H1 (cell line): ENCODE results near the gene ERVMER34-1. TPM values are rescaled to one million over a fixed set of nuclear protein-coding genes. Genes with fewer than 3 reads are reported as not detected.

Source experiments
- CTCF ChIA-PET: fragments of 300-600 bp; sonication (Branson Sonifier 250); formaldehyde crosslinking; loops from one replicate; lab custom pipeline; 2021; ENCODE audit not compliant: partially characterized antibody; lab: Charles Lee
- POLR2A ChIA-PET: fragments of 300-600 bp; sonication (Branson Sonifier 250); formaldehyde crosslinking; loops from one replicate; lab custom pipeline; 2021; ENCODE audit warnings: inconsistent platforms; ENCODE audit not compliant: partially characterized antibody; lab: Charles Lee
- DNase-seq, 2 experiments: peaks; one replicate each; pipeline versions ENCODE4 v3.0.0 to v3.0.0-alpha.2; 2010 to 2022; ENCODE audit warnings: low spot score in 2 of 2, low read depth in 1 of 2, mixed read lengths in 1 of 2
- FAIRE-seq: peaks from 2 replicates; lab custom pipeline; 2011; peaks lifted over from hg19 to GRCh38; lab: Jason Lieb, UNC
- H2AFZ ChIP-seq: 2 replicates; pipeline ENCODE4 v1.8.1; 2012; ENCODE audit warnings: low read length, inconsistent platforms
- H2AK5ac ChIP-seq: 2 replicates; pipeline ENCODE4 v1.6.1; 2013; ENCODE audit warnings: low read depth, low read length
- H2BK120ac ChIP-seq: replicated peaks from 2 replicates; pipeline ENCODE3; 2013; ENCODE audit warnings: low read depth, low read length, inconsistent platforms
- H2BK12ac ChIP-seq: 2 replicates; pipeline ENCODE4 v1.6.1; 2013; ENCODE audit warnings: low read depth, low read length
- H2BK15ac ChIP-seq: 2 replicates; pipeline ENCODE4 v1.6.1; 2013; ENCODE audit warnings: low read length
- H2BK20ac ChIP-seq: 2 replicates; pipeline ENCODE4 v1.6.1; 2013; ENCODE audit warnings: low read length
- H2BK5ac ChIP-seq: 2 replicates; pipeline ENCODE4 v1.6.1; 2013; ENCODE audit warnings: low read depth, low read length
- H3K14ac ChIP-seq: 2 replicates; pipeline ENCODE4 v1.6.1; 2013; ENCODE audit warnings: inconsistent platforms; ENCODE audit not compliant: insufficient read length
- H3K18ac ChIP-seq: 2 replicates; pipeline ENCODE4 v1.6.1; 2013; ENCODE audit warnings: low read length; ENCODE audit errors: extremely low read depth
- H3K23ac ChIP-seq: 2 replicates; pipeline ENCODE4 v1.6.1; 2013; ENCODE audit warnings: inconsistent platforms; ENCODE audit not compliant: insufficient read length
- H3K23me2 ChIP-seq: 2 replicates; pipeline ENCODE4 v1.6.1; 2013; ENCODE audit warnings: low read depth, low read length
- H3K27ac ChIP-seq: 2 replicates; pipeline ENCODE4 v1.6.1; 2011; ENCODE audit warnings: low read depth, low read length, inconsistent platforms
- H3K27me3 ChIP-seq, 4 experiments: replicated peaks in 1 of 4; 1 replicate in 1 of 4; 2 replicates in 3 of 4; pipeline versions ENCODE4 v1.6.1 to v1.8.1; 2011 to 2013; ENCODE audit warnings: low read length in 3 of 4, mild to moderate bottlenecking in 3 of 4, inconsistent platforms in 2 of 4, mixed read lengths in 2 of 4, moderate library complexity in 1 of 4; ENCODE audit not compliant: control insufficient read depth in 3 of 4, insufficient read depth in 3 of 4; ENCODE audit errors: extremely low read depth in 1 of 4
- H3K36me3 ChIP-seq, 4 experiments: 2 replicates each; pipeline versions ENCODE4 v1.6.1 to v1.8.1; 2011 to 2013; ENCODE audit warnings: mild to moderate bottlenecking in 4 of 4, low read length in 3 of 4, moderate library complexity in 2 of 4, control low read depth in 1 of 4, inconsistent platforms in 1 of 4; ENCODE audit not compliant: insufficient read depth in 4 of 4, control insufficient read depth in 2 of 4
- H3K4ac ChIP-seq: replicated peaks from 2 replicates; pipeline ENCODE3; 2013; ENCODE audit warnings: low read length, low read depth, mixed read lengths, inconsistent platforms; ENCODE audit not compliant: insufficient read length
- H3K4me1 ChIP-seq, 4 experiments: replicated peaks in 1 of 4; 1 replicate in 1 of 4; 2 replicates in 3 of 4; pipeline versions ENCODE4 v1.6.1 to v1.8.1; 2011 to 2013; ENCODE audit warnings: low read length in 3 of 4, inconsistent platforms in 2 of 4, mixed read lengths in 1 of 4; ENCODE audit not compliant: insufficient read depth in 4 of 4, control insufficient read depth in 3 of 4
- H3K4me2 ChIP-seq, 2 experiments: 2 replicates each; pipeline versions ENCODE4 v1.6.1 to v1.8.1; 2011 to 2013; ENCODE audit warnings: low read depth in 2 of 2, low read length in 2 of 2, control low read depth in 1 of 2, inconsistent platforms in 1 of 2, mild to moderate bottlenecking in 1 of 2; ENCODE audit not compliant: insufficient read depth in 1 of 2
- H3K4me3 ChIP-seq, 4 experiments: fragments of 200-600, 300-600 bp in 1 of 4; sonication (generic), shearing (Covaris generic), sonication (Bioruptor Twin) in 1 of 4; 2 replicates each; pipeline versions ENCODE4 v1.5.1 to v1.8.1; 2011 to 2016; ENCODE audit warnings: low read length in 4 of 4, low read depth in 3 of 4, control low read depth in 2 of 4, inconsistent platforms in 2 of 4, mild to moderate bottlenecking in 2 of 4, mixed read lengths in 1 of 4, moderate library complexity in 1 of 4; ENCODE audit not compliant: insufficient read depth in 2 of 4; ENCODE audit errors: extremely low read depth in 1 of 4
- H3K56ac ChIP-seq: replicated peaks from 2 replicates; pipeline ENCODE3; 2013; ENCODE audit warnings: low read depth, mild to moderate bottlenecking, mixed read lengths, low read length, inconsistent platforms; ENCODE audit not compliant: insufficient read length
- H3K79me1 ChIP-seq: 2 replicates; pipeline ENCODE4 v1.6.1; 2013; ENCODE audit warnings: low read depth, low read length, control low read depth
- H3K79me2 ChIP-seq, 2 experiments: 2 replicates each; pipeline versions ENCODE4 v1.6.1 to v1.8.1; 2012 to 2013; ENCODE audit warnings: low read length in 2 of 2, mild to moderate bottlenecking in 2 of 2, inconsistent platforms in 1 of 2; ENCODE audit not compliant: insufficient read depth in 2 of 2, control insufficient read depth in 1 of 2
- H3K9ac ChIP-seq, 4 experiments: replicated peaks in 1 of 4; 1 replicate in 1 of 4; 2 replicates in 3 of 4; pipeline versions ENCODE4 v1.6.1 to v1.8.1; 2011 to 2013; ENCODE audit warnings: low read depth in 3 of 4, low read length in 3 of 4, control low read depth in 2 of 4, mild to moderate bottlenecking in 2 of 4, moderate library complexity in 2 of 4, inconsistent platforms in 1 of 4; ENCODE audit errors: extremely low read depth in 1 of 4
- H3K9me3 ChIP-seq, 2 experiments: 2 replicates each; pipeline versions ENCODE4 v1.6.1 to v1.8.1; 2012 to 2013; ENCODE audit warnings: mild to moderate bottlenecking in 2 of 2, moderate library complexity in 2 of 2, control low read depth in 1 of 2, inconsistent platforms in 1 of 2, low read depth in 1 of 2, low read length in 1 of 2, mixed read lengths in 1 of 2; ENCODE audit not compliant: insufficient read depth in 2 of 2
- H4K20me1 ChIP-seq, 2 experiments: replicated peaks in 1 of 2; 2 replicates each; pipeline versions ENCODE3 to v1.8.1; 2011 to 2013; ENCODE audit warnings: inconsistent platforms in 2 of 2, low read length in 2 of 2, mild to moderate bottlenecking in 1 of 2; ENCODE audit not compliant: insufficient read depth in 2 of 2, control insufficient read depth in 1 of 2
- H4K5ac ChIP-seq: 2 replicates; pipeline ENCODE4 v1.6.1; 2013; ENCODE audit warnings: low read length, low read depth, mixed read lengths, inconsistent platforms; ENCODE audit not compliant: insufficient read length
- H4K8ac ChIP-seq: 2 replicates; pipeline ENCODE4 v1.8.0; 2013; ENCODE audit warnings: mild to moderate bottlenecking, moderate library complexity, low read length, inconsistent platforms; ENCODE audit not compliant: insufficient read depth; ENCODE audit errors: extremely low read depth
- H4K91ac ChIP-seq: replicated peaks from 2 replicates; pipeline ENCODE3; 2013; ENCODE audit warnings: low read length, mixed read lengths, inconsistent platforms; ENCODE audit not compliant: insufficient read length
- BACH1 ChIP-seq: IDR thresholded peaks from 2 replicates; pipeline ENCODE4 v1.6.1; 2012; ENCODE audit warnings: low read length, improper control_type of control experiment
- BCL11A ChIP-seq, 2 experiments: IDR thresholded peaks; one replicate each; pipeline ENCODE4 v1.6.1; 2011; ENCODE audit warnings: low read depth in 2 of 2, low read length in 2 of 2, mild to moderate bottlenecking in 2 of 2
- CBX5 ChIP-seq: fragments of 300-800, 300-1000 bp; sonication (generic); IDR thresholded peaks from 2 replicates; pipeline ENCODE4 v1.7.1; 2016; ENCODE audit warnings: antibody characterized with exemption, low read length, low read depth
- CHD2 ChIP-seq: IDR thresholded peaks from 2 replicates; pipeline ENCODE4 v1.6.1; 2012; ENCODE audit warnings: low read length, improper control_type of control experiment
- HDAC2 ChIP-seq, 2 experiments: fragments of 300-600 bp in 1 of 2; sonication (generic) in 1 of 2; IDR thresholded peaks; 2 replicates each; pipeline ENCODE4 v1.6.1; 2011 to 2012; ENCODE audit warnings: low read depth in 2 of 2, low read length in 2 of 2, mild to moderate bottlenecking in 2 of 2, moderate library complexity in 2 of 2, borderline replicate concordance in 1 of 2, inconsistent platforms in 1 of 2
- PHF8 ChIP-seq: fragments of 200-600 bp; sonication (generic); conservative IDR thresholded peaks from 2 replicates; pipeline ENCODE4 v1.7.1; 2012; ENCODE audit warnings: low read depth, mild to moderate bottlenecking, inconsistent platforms, low read length, moderate library complexity
- POLR2AphosphoS5 ChIP-seq: IDR thresholded peaks from 2 replicates; pipeline ENCODE4 v1.6.1; 2011; ENCODE audit warnings: low read depth, low read length
- YY1 ChIP-seq: IDR thresholded peaks from 2 replicates; pipeline ENCODE4 v1.6.1; 2011; ENCODE audit warnings: low read depth, mild to moderate bottlenecking, low read length
- WGBS, 2 experiments: shearing (Covaris generic) in 1 of 2; methylation state at CpG; one replicate each; pipeline versions ENCODE4 v1.1.6 to v1.1.7; 2013 to 2015; ENCODE audit warnings: low lambda C conversion rate in 2 of 2, mixed read lengths in 2 of 2, inconsistent platforms in 1 of 2, low coverage in 1 of 2, missing lambda C conversion rate in 1 of 2; ENCODE audit not compliant: insufficient replicate concordance in 2 of 2, insufficient coverage in 1 of 2, insufficient read length in 1 of 2; ENCODE audit errors: extremely low coverage in 1 of 2, missing lambda C conversion rate in 1 of 2; 5-methylcytosine and 5-hydroxymethylcytosine counted together
- polyA plus RNA-seq, 7 experiments: library from polyadenylated mRNA; depleted of rRNA in 3 of 7; stranded (reverse) in 5 of 7; unstranded in 2 of 7; fragments of >200 nt in 5 of 7; fragments of 200-250 nt in 2 of 7; gene quantifications; 1 replicate in 5 of 7; 2 replicates in 1 of 7; 4 replicates in 1 of 7; pipeline versions ENCODE4 v1.2.1 to v1.2.3, GENCODE V29; 2011 to 2013; ENCODE audit warnings: missing spikeins in 2 of 7, mixed read lengths in 2 of 7
- total RNA-seq: library from RNA; stranded (reverse); fragmentation: NEBNext Ultra II Directional; extraction: Animal tissue kit (Norgen Biotek cat#: 25700); gene quantifications from 2 replicates; pipeline ENCODE4 v1.2.1, GENCODE V29; 2021
- TF ChIP-seq, protein P1 (sequence below): IDR thresholded peaks from 2 replicates; pipeline ENCODE4 v1.6.1; 2012; ENCODE audit warnings: inconsistent platforms

ERVMER34-1 gene
- total and polyA plus RNA-seq, 2 of the 8 experiments (the other 6 are each of a cell fraction or from before 2014, with no cell fraction given), result 14.2 to 34.3 TPM

DNA sequence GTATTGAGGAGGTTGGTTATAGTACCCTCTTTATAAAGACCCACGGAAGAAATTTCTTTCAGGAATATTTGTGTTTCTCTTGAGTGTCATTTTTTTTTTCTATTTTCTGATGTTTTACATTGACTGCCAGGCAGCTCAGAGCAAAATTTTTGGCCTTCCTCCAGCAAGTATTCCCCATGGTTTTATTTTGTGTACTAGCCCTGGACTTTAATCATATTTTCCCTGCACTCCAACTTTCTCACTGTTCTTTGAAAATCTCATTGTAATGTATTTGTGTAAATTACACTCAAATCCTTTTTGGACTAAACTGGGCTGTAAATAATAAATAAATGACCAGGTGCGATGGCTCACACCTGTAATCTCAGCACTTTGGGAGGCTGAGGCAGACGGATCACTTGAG is 46.6 kb downstream of the ERVMER34-1 start:
- TF ChIP-seq POLR2AphosphoS5 (no peak), CHD2 (no peak), CBX5 (no peak), PHF8 (no peak), BACH1 (no peak), YY1 (no peak), HDAC2 (IDR thresholded peaks at IDR 0.05; ENCODE audit: borderline replicate concordance in 1 of 2, low read depth in 2 of 2, low read length in 2 of 2) (no peak), BCL11A (IDR thresholded peaks at IDR 0.05; ENCODE audit: low read depth in 2 of 2, low read length in 2 of 2) (no peak)
- TF ChIP-seq, protein P1, sequence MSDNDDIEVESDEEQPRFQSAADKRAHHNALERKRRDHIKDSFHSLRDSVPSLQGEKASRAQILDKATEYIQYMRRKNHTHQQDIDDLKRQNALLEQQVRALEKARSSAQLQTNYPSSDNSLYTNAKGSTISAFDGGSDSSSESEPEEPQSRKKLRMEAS, result no peak
- TF ChIP-seq, all 59 proteins: peak for 0
- DNase-seq (no peak), FAIRE-seq (no peak)
- Histone ChIP-seq H3K36me3 (no peaks in the 10 kb centered on the region), H2BK5ac (no peak overlapping the region), H3K23me2 (no peaks in the 10 kb centered on the region), H3K23ac (no peak overlapping the region), H2BK12ac (no peak overlapping the region), H2AK5ac (no peak overlapping the region), H3K9me3 (no peaks in the 10 kb centered on the region), H4K91ac (no peak overlapping the region), H4K20me1 (no peaks in the 10 kb centered on the region), H3K79me1 (no peaks in the 10 kb centered on the region), H2BK15ac (no peak overlapping the region), H3K4me3 (no peak overlapping the region), H3K27me3 (no peaks in the 10 kb centered on the region), H3K18ac (no peak overlapping the region), H2AFZ (no peak overlapping the region), H3K9ac (no peak overlapping the region), H3K14ac (no peak overlapping the region), H3K4me2 (no peak overlapping the region), H4K5ac (no peak overlapping the region), H3K79me2 (no peaks in the 10 kb centered on the region), H3K56ac (no peak overlapping the region), H4K8ac (no peak overlapping the region), H3K27ac (no peak overlapping the region), H2BK120ac (no peak overlapping the region), H3K4ac (no peak overlapping the region), H2BK20ac (no peak overlapping the region), H3K4me1 (peaks cover 0 to 4% (median 0%) of the 10 kb centered on the region in 4 experiments; a peak in 1 of 7 replicates)
- WGBS, 2 experiments, result 95% methylated on average over 3 of the region's 3 CpGs; no CpG with 5 or more reads in 1 of the 2 experiments
- POLR2A ChIA-PET, result interaction anchor here (0.6 to 2.5 kb wide), 6 partner anchors 8 to 18 kb away, joined by 3 to 16 read pairs (median 4); no protein-coding TSS in a partner anchor
- CTCF ChIA-PET, result interaction anchor here (0.9 to 1.1 kb wide), 3 partner anchors 16 to 279 kb away, joined by 3 to 4 read pairs (median 3); no protein-coding TSS in a partner anchor
